Measurements from ENCODE around the gene TES.

DNA sequence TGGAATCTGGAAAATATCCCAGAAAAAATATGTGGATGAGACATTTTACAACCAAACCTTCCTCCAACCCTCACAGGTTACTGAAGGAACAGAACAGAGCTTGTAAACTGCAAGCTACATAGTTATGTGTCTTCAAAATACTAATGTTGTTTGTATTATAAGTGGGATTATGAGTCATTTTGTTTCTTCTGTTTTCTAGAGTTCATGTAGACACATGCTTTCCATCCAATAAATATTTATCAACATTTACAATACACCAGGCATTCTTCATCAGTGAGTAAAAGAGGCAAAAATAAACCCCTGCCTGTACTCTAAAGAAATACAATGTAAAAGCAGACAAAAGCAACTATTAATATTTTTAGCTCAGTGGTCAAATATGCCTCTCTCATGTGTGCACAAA, 38.0 kb upstream of the TES start:
- TF ChIP-seq, protein P1, sequence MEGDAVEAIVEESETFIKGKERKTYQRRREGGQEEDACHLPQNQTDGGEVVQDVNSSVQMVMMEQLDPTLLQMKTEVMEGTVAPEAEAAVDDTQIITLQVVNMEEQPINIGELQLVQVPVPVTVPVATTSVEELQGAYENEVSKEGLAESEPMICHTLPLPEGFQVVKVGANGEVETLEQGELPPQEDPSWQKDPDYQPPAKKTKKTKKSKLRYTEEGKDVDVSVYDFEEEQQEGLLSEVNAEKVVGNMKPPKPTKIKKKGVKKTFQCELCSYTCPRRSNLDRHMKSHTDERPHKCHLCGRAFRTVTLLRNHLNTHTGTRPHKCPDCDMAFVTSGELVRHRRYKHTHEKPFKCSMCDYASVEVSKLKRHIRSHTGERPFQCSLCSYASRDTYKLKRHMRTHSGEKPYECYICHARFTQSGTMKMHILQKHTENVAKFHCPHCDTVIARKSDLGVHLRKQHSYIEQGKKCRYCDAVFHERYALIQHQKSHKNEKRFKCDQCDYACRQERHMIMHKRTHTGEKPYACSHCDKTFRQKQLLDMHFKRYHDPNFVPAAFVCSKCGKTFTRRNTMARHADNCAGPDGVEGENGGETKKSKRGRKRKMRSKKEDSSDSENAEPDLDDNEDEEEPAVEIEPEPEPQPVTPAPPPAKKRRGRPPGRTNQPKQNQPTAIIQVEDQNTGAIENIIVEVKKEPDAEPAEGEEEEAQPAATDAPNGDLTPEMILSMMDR (IDR thresholded peaks at IDR 0.05; ENCODE audit: borderline replicate concordance, extremely low read depth, low read length, poor library complexity, severe bottlenecking), result no peak
- TF ChIP-seq EZH2 (IDR thresholded peaks at IDR 0.05; ENCODE audit: borderline replicate concordance, low read depth, low read length, severe bottlenecking), result no peak

Data from DND-41 (cell line).